CD4-positive, alpha-beta memory T cell (primary cell): ENCODE measurements around the gene ATOSA. TPM values are rescaled to one million over a fixed set of nuclear protein-coding genes. Genes with fewer than 3 reads are reported as not detected.

Source experiments
- CTCF ChIA-PET: fragments of 350-600 bp; sonication (Branson Sonifier 250); formaldehyde crosslinking; loops from one replicate; lab custom pipeline; 2021; ENCODE audit warnings: inconsistent platforms; ENCODE audit not compliant: partially characterized antibody; lab: Charles Lee
- POLR2A ChIA-PET: fragments of 350-600 bp; sonication (Branson Sonifier 250); formaldehyde crosslinking; loops from one replicate; lab custom pipeline; 2021; ENCODE audit not compliant: partially characterized antibody; lab: Charles Lee
- DNase-seq, 5 donors: peaks; one replicate each; pipeline versions ENCODE4 v3.0.0 to v3.0.0-alpha.2; 2020 to 2022; ENCODE audit warnings: mixed read lengths in 1 of 5
- H3K27ac ChIP-seq: one replicate; pipeline ENCODE4 v1.7.0; 2013; ENCODE audit warnings: low read depth, low read length
- H3K27me3 ChIP-seq: 2 replicates; pipeline ENCODE4 v1.7.0; 2013; ENCODE audit warnings: mild to moderate bottlenecking, low read length, moderate library complexity; ENCODE audit not compliant: insufficient read depth
- H3K36me3 ChIP-seq: 2 replicates; pipeline ENCODE4 v1.7.0; 2013; ENCODE audit warnings: mild to moderate bottlenecking, low read length, moderate library complexity; ENCODE audit not compliant: insufficient read depth
- H3K4me1 ChIP-seq: 2 replicates; pipeline ENCODE4 v1.7.0; 2013; ENCODE audit warnings: mild to moderate bottlenecking, low read length, moderate library complexity; ENCODE audit not compliant: insufficient read depth
- H3K4me3 ChIP-seq, 2 donors: one replicate each; pipeline ENCODE4 v1.7.0; 2013; ENCODE audit warnings: low read length in 2 of 2, mild to moderate bottlenecking in 1 of 2
- H3K9me3 ChIP-seq, 2 donors: one replicate each; pipeline ENCODE4 v1.7.0; 2013; ENCODE audit warnings: low read length in 2 of 2, control low read depth in 1 of 2; ENCODE audit not compliant: control insufficient read depth in 1 of 2
- H3K27ac Mint-ChIP-seq, 7 donors: one replicate each; pipeline ENCODE4 v1.8.0; 2020 to 2021; ENCODE audit warnings: mixed read lengths in 7 of 7, mild to moderate bottlenecking in 6 of 7, inconsistent platforms in 3 of 7, moderate library complexity in 3 of 7
- H3K27me3 Mint-ChIP-seq, 2 donors: one replicate each; pipeline ENCODE4 v1.8.0; 2020 to 2021; ENCODE audit warnings: mixed read lengths in 2 of 2
- H3K36me3 Mint-ChIP-seq, 2 donors: one replicate each; pipeline ENCODE4 v1.8.0; 2020 to 2021; ENCODE audit warnings: mixed read lengths in 2 of 2, inconsistent platforms in 1 of 2, mild to moderate bottlenecking in 1 of 2
- H3K4me1 Mint-ChIP-seq, 4 donors: one replicate each; pipeline ENCODE4 v1.8.0; 2020 to 2021; ENCODE audit warnings: mixed read lengths in 4 of 4, mild to moderate bottlenecking in 1 of 4
- H3K4me3 Mint-ChIP-seq, 8 donors: one replicate each; pipeline ENCODE4 v1.8.0; 2020 to 2021; ENCODE audit warnings: mixed read lengths in 8 of 8, mild to moderate bottlenecking in 7 of 8, moderate library complexity in 6 of 8, inconsistent platforms in 3 of 8
- H3K9me3 Mint-ChIP-seq, 8 donors: one replicate each; pipeline ENCODE4 v1.8.0; 2020 to 2021; ENCODE audit warnings: mixed read lengths in 8 of 8, mild to moderate bottlenecking in 5 of 8, inconsistent platforms in 3 of 8, moderate library complexity in 1 of 8
- intact Hi-C: fragments of 100-400 bp; cut with micrococcal nuclease; formaldehyde crosslinking; loops from one replicate; pipeline ENCODE4 v1.15.1; 2023
- polyA plus RNA-seq, 2 donors: library from polyadenylated mRNA; unstranded; fragments of 300-500 nt; fragmentation: Illumina TruSeq; gene quantifications; one replicate each; pipeline ENCODE4 v1.2.3, GENCODE V29; 2021
- total RNA-seq, 2 experiments: library from RNA; stranded (reverse); gene quantifications; one replicate each; pipeline ENCODE4 v1.2.3, GENCODE V29; 2021

The ATOSA gene
- total and polyA plus RNA-seq, 4 experiments from 2014 or later, result 12.7 to 97.1 (median 54.7) TPM

- no peak overlapping the region for H3K27ac ChIP-seq
- H3K36me3 Mint-ChIP-seq, result peaks cover 17 to 45% of the 10 kb centered on the region in 2 donors
- no peak overlapping the region for H3K4me3 Mint-ChIP-seq
- H3K9me3 Mint-ChIP-seq, result no peaks in the 10 kb centered on the region
- intact Hi-C loops, result no loop called here
- no peaks in the 10 kb centered on the region for H3K9me3 ChIP-seq
- H3K4me1 Mint-ChIP-seq, result peaks cover 7 to 11% (median 9%) of the 10 kb centered on the region in 4 donors
- ChIA-PET CTCF (no interaction called here), POLR2A (no interaction called here)
- no peak overlapping the region for H3K4me3 ChIP-seq
- peak overlapping the region in 3 of 7 donors; percentile 15 to 44 (median 20) for H3K27ac Mint-ChIP-seq
- no peaks in the 10 kb centered on the region for H3K27me3 ChIP-seq
- no peaks in the 10 kb centered on the region for H3K4me1 ChIP-seq
- peaks cover 4% of the 10 kb centered on the region for H3K36me3 ChIP-seq
- no peaks in the 10 kb centered on the region for H3K27me3 Mint-ChIP-seq
- no peak for DNase-seq
These were observed 33.3 kb downstream of the ATOSA start for GRCh38 chr15:52645916-52646315.

DNA sequence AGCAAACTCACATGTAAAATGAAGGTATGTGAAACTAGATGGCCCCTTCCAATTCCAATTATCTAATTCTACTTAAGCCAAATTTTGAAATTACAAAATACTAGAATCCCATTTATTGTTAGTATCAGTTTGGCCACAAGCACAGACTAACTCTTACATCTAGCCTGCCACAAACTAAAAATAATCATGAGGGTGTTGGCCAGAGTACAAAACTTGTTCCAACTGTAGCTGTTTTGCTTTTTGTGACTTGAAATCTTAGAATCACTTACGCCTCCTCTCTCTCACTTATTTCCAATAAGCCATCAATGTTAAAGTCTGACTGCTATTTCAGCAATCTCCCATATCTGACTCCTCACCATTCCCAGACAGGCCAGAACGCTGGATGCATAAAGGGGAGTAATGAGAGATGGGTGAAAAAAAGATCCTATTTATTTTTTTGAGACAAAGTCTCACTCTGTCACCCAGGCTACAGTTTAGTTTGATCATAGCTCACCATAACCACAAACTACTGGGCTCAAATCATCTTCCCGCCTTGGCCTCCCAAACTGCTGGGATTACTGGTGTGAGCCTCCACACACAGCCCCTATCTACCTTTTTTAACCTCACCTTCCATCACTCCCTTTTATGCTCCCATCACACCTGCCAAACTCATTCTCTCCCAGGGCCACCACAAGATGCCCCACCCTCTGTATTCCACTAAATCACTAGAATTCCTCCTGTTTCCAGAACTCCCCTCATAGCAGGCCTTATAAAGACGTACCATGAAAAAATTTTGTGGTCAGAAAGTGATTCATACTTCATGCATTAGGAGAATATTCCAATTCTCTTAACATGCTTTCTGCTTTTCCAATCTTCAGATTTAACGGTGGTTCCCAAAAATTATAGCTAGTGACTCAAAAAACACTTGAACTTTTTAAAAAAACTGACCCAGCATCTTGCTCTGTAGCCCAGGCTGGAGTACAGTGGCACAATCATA lies 36.5 kb downstream of the ATOSA start:
- Mint-ChIP-seq H3K36me3 (peaks cover 25 to 53% of the 10 kb centered on the region in 2 donors), H3K27ac (peak overlapping the region in 5 of 7 donors; percentile 24 to 80 (median 59)), H3K4me1 (peaks cover 7 to 11% (median 9%) of the 10 kb centered on the region in 4 donors), H3K4me3 (no peak overlapping the region), H3K9me3 (peaks cover 0 to 1% (median 0%) of the 10 kb centered on the region in 8 donors), H3K27me3 (no peaks in the 10 kb centered on the region)
- H3K27me3 ChIP-seq, result no peaks in the 10 kb centered on the region
- ChIA-PET CTCF (interaction anchor here (0.7 kb wide), 2 partner anchors 68 to 91 kb away, joined by 3 read pairs; no protein-coding TSS in a partner anchor), POLR2A (interaction anchor here (1.1 kb wide), 1 partner anchor 26 kb away, joined by 5 read pairs; no protein-coding TSS in a partner anchor)
- H3K36me3 ChIP-seq, result peaks cover 5% of the 10 kb centered on the region
- DNase-seq, result no peak
- no peak overlapping the region for H3K27ac ChIP-seq
- intact Hi-C loops, result no loop called here
- H3K4me1 ChIP-seq, result no peaks in the 10 kb centered on the region
- H3K9me3 ChIP-seq, result no peaks in the 10 kb centered on the region
- H3K4me3 ChIP-seq, result no peak overlapping the region

DNA sequence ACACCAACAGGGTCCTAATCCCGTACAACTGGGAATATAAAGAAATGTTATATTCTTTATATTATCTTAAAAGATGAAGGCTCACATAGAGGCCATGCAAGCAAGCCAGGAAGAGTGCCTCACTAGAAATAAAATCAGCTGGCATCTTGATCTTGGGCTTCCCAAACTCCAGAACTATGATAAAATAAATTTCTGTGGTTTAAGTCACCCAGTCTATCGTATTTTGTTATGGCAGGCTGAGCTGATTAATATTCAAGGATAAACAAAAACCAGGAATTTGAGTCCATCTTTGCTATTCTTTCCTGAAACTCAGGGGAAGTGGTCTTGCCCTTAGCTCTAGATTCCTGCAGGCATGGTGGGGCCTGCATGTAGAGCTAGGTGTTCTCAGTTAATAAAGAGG lies 42.7 kb downstream of the ATOSA start:
- Histone ChIP-seq H3K9me3 (no peaks in the 10 kb centered on the region), H3K4me1 (no peaks in the 10 kb centered on the region), H3K36me3 (peaks cover 5% of the 10 kb centered on the region), H3K27me3 (no peaks in the 10 kb centered on the region), H3K4me3 (no peak overlapping the region), H3K27ac (no peak overlapping the region)
- Mint-ChIP-seq H3K27ac (no peak overlapping the region), H3K36me3 (peaks cover 37 to 48% of the 10 kb centered on the region in 2 donors), H3K27me3 (no peaks in the 10 kb centered on the region), H3K4me3 (no peak overlapping the region), H3K4me1 (peaks cover 0 to 10% (median 4%) of the 10 kb centered on the region in 4 donors), H3K9me3 (peaks cover 0 to 1% (median 0%) of the 10 kb centered on the region in 8 donors)
- CTCF ChIA-PET, result no interaction called here
- intact Hi-C loops, result no loop called here
- POLR2A ChIA-PET, result interaction anchor here (1.3 kb wide), 1 partner anchor 11 kb away, joined by 3 read pairs; no protein-coding TSS in a partner anchor
- DNase-seq, result no peak

DNA sequence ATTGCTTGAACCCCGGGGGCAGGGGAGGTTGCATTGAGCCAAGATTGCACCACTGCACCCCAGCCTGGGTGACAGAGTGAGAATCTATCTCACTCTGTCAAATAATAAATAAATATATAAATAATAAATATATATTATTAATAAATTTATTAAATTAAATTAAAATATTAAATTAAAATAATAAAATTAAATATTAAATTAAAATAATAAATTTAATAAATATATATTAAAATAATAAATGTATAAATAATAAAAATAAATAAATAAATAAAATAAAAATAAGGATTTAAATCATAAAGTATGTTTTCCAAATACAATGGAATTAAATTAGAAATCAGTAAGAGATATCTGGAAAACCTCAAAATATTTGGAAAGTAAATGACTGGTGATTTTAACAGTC lies 43.3 kb downstream of the ATOSA start:
- DNase-seq, result no peak
- H3K9me3 Mint-ChIP-seq, result peaks cover 0 to 1% (median 0%) of the 10 kb centered on the region in 8 donors
- H3K4me1 ChIP-seq, result no peaks in the 10 kb centered on the region
- ChIA-PET POLR2A (interaction anchor here (1.3 kb wide), 1 partner anchor 11 kb away, joined by 3 read pairs; no protein-coding TSS in a partner anchor), CTCF (no interaction called here)
- H3K36me3 ChIP-seq, result peaks cover 2% of the 10 kb centered on the region
- peaks cover 37 to 49% of the 10 kb centered on the region in 2 donors for H3K36me3 Mint-ChIP-seq
- no peak overlapping the region for H3K4me3 ChIP-seq
- intact Hi-C loops, result no loop called here
- H3K4me3 Mint-ChIP-seq, result no peak overlapping the region
- H3K27me3 Mint-ChIP-seq, result no peaks in the 10 kb centered on the region
- no peak overlapping the region for H3K27ac ChIP-seq
- H3K27me3 ChIP-seq, result no peaks in the 10 kb centered on the region
- no peaks in the 10 kb centered on the region for H3K9me3 ChIP-seq
- peaks cover 0 to 10% (median 2%) of the 10 kb centered on the region in 4 donors for H3K4me1 Mint-ChIP-seq
- no peak overlapping the region for H3K27ac Mint-ChIP-seq

Other genes starting within 250 kb of the ATOSA start
- 10 to 100 TPM; 36.6 to 43.9 TPM for gene MYO5A, start 150.5 kb downstream of the ATOSA start, total RNA-seq
- 10 to 100 TPM in 1 of 2 donors, 1 to 10 TPM in 1; 3.6 to 14.5 TPM for gene MYO5A, start 150.5 kb downstream of the ATOSA start, polyA plus RNA-seq
- 100 to 1,000 TPM; 105 to 130 TPM for gene ARPP19, start 110.4 kb downstream of the ATOSA start, total RNA-seq
- 10 to 100 TPM; 51.3 to 65.9 TPM for gene ARPP19, start 110.4 kb downstream of the ATOSA start, polyA plus RNA-seq
- not detected for gene ONECUT1, start 110.9 kb upstream of the ATOSA start, total RNA-seq
- not detected for gene ONECUT1, start 110.9 kb upstream of the ATOSA start, polyA plus RNA-seq